Stimulated activated CD4-positive, alpha-beta T cell treated with anti-CD3 and anti-CD28 coated beads, Interleukin-1b, Interleukin-23, amount 100 ng/mL, for 24 hours (primary cell): ENCODE measurements around the gene PSG1.
"Not testable (repeated sequence)": the region's sequence is repeated elsewhere in the genome, so short reads cannot be mapped to it uniquely, and the experiment has no call there.

Source experiments
- DNase-seq, 4 experiments: peaks; one replicate each; pipeline ENCODE4 v3.0.0-alpha.2; 2020; ENCODE audit warnings: low read depth in 4 of 4, low spot score in 1 of 4

Gene PSG1

GRCh38 chr19:42831221-42832019 is 48.1 kb downstream of the PSG1 start:
- DNase-seq, result no peak

- not testable (repeated sequence) for DNase-seq
These were observed 58.1 kb downstream of the PSG1 start for GRCh38 chr19:42821306-42821977.

- DNase-seq, result not testable (repeated sequence)
These were observed 59.4 kb downstream of the PSG1 start for GRCh38 chr19:42819960-42820650.

- DNase-seq, result no peak
These were observed 62.6 kb downstream of the PSG1 start for GRCh38 chr19:42816894-42817293.
